MV-4-11 (cell line): ENCODE data around the gene DOCK2.

ENCODE experiments used
- DNase-seq: peaks from one replicate; lab custom pipeline; 2025; lab: John Stamatoyannopoulos, UW

The DOCK2 gene

DNA sequence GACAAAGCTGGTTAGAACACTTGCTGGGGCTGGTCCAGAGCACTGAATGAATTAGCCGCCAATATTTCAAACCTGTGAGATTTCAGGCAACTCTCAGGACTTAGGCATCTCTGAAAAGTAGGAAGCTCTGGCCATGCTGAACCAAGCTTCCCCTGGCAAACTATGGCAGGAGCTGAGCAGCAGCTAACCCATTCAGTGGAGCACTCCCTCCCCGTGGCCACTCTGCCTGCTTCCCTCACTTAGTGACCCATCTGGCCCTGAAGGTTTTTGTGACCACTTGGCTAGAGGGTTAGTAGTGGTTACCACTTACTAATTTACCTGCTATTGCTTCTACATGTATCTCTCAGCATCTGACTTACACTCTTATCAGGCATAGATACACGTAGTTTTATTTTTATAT, 494.2 kb downstream of the DOCK2 start:
- no peak for DNase-seq

DNA sequence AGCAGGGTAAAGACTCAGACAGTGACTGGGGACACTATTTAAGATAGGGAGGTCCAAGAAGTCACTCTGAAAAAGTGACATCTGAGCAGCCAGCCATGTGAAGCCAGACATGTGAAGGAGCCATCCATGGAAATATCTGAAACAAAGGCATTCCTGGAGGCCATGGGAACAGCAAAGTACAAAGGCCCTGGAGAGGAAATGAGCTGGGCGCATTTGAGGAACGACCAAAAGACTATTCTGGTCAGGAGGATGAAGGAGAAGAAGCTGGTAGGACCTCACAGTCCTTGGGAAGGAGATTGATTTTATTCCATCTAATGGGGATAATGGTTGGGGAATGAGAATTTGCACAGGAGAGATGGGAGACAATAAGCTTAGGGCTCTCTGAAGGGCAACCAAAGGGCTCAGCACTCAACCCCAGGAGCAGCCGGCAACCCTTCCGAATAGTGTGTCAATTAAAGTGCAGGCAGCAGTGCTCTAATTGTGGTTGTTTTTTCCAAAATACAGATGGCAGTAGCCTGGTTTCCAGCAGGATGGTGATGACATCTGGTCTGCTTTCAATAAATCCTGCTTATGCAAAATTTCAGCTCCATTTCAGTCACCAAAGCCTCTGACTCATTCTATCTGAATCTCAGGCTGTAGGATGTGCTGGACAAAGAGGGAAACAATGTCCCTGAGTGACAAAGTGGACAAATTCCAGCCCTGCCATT, 495.3 kb downstream of the DOCK2 start:
- DNase-seq = no peak
